Superior temporal gyrus (tissue), 1 donor: Measurements from ENCODE around the gene OPN1MW3.
A peak's percentile ranks its signal among the peaks of the same experiment; 100 is the strongest.
"Not testable (repeated sequence)": the region's sequence is repeated elsewhere in the genome, so short reads cannot be mapped to it uniquely, and the experiment has no call there.

Experiments used
- DNase-seq: peaks from one replicate; pipeline ENCODE4 v3.0.0-alpha.2; 2016; ENCODE audit errors: extremely low spot score

Gene OPN1MW3

DNA sequence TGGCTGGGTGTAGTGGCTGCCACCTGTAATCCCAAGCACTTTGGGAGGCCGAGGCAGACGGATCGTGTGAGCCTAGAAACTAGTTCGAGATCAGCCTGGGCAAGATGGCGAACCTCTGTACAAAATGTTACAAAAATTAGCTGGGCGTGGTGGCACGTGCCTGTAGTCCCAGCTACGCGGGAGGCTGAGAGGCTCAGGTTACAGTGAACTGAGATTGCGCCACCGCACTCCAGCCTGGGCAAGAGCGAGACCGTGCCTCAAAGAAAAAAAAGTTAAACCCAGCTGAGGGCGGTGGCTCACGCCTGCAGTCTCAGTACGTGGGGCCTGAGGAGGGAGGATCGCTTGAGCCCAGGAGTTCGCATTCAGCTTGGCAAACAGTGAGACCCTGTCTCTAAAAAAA is 39.3 kb downstream of the OPN1MW3 start:
- no peak for DNase-seq

GRCh38 chrX:154298312-154298711 is 40.9 kb downstream of the OPN1MW3 start:
- DNase-seq, result no peak

GRCh38 chrX:154300816-154301215 is 43.4 kb downstream of the OPN1MW3 start:
- no peak for DNase-seq

- not testable (repeated sequence) for DNase-seq
Observed at GRCh38 chrX:154302998-154303397, 45.6 kb downstream of the OPN1MW3 start.

GRCh38 chrX:154303476-154303875 is 46.1 kb downstream of the OPN1MW3 start:
- no peak for DNase-seq

DNA sequence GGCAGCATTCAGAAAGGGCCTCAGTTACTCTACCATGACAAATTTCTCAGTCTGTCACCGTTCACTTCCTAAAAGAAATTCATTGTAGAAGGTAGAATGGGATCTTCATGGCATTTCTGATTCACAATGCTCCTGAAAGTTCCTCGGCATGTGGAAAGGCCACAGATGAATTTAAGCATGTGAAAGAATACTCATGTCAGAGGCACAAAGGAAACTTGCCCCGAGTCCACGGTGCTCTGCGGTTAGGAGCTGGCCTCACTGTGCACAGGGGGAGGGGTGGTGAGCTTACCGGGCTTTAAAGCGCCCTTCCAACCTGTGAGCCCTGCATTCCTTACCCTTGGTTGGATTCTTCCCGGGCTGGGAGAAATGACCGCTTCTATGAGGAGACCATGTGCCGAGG is 47.5 kb downstream of the OPN1MW3 start:
- no peak for DNase-seq

- DNase-seq, result no peak
Observed at GRCh38 chrX:154305541-154306205, 48.3 kb downstream of the OPN1MW3 start.

- peak; percentile 26 for DNase-seq
Observed at GRCh38 chrX:154307202-154307601, 49.8 kb downstream of the OPN1MW3 start.

DNA sequence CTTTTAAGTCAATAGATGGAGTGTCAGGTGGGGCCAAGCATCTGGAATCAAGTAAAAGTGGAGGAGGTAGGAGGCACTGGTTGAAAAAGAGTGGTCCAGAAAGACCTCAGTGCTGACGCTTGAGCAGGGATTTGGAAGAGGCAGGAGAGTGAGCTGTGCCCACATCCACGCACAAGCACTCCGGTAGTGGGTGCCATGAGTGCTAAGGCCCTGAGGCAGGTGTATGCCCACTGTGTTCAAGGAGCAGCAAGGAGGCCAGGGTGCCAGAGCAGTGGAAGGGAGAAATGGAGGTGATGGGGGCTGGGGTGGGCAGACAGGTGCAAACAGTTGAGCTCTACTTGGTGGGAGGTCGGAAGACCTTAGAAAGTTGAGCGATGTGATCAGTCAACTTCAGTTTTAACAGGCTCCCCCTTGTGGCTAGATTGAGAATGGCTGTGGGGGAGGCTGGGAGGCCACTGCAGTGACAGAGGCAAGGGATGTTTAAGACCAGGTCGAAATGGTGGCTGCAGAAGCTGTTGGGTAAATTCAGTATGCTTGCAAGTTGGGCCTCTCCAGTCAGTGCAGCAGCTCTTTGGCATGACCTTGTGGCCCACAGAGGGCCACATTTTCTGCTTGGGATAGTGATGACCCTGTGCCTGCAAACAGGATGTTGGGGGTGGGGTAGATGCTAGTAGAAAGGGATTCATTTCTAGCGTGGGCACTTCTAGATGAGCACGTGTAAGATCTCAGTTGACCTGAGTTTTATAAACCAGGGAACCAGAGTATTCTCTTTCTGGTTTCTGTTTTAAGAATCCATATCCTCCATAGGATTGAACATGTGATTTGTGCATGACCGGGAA is 50.9 kb downstream of the OPN1MW3 start:
- DNase-seq, result peak; percentile 60

GRCh38 chrX:154309041-154309775 is 51.8 kb downstream of the OPN1MW3 start:
- no peak for DNase-seq

- no peak for DNase-seq
Observed at GRCh38 chrX:154310616-154311536, 53.5 kb downstream of the OPN1MW3 start.

DNA sequence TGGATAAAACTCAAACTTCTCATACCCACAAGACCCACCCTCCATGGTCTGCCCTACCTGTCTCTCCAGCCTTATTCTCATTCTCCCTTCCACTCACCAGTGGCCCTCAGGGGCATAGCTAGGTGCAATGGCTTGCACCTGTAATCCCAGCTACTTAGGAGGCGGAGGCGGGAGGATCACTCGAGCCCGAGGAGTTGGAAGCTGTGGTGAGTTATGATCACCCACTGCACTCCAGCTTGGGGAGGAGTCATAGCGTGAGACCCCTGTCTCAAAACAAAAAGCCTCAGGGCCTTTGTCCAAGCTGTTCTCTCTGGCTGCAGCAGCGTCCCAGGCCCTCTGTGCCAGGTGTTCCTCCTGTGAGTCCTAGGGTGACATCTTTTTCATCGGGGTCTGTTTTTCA is 54.7 kb downstream of the OPN1MW3 start:
- DNase-seq, result no peak

DNA sequence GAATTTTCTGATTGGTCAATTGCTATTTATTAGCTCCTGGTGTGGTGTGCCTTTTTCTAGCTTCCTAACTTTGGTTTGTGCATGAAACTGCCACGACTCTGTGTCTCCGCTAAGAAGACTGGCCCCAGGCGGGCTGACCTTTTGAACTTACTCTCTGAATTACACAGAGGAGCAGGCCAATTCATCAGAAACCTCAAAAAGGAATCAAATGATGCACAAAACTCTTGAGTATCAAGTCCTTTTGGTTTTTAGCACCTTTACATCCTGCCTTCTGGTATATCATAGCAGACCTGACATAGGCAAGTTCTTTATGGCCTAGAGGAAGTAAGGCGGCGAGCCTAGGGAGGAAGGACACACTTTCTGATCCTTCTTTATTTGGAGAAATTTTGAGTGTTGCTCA is 55.8 kb downstream of the OPN1MW3 start:
- no peak for DNase-seq

GRCh38 chrX:154315416-154315815 is 58.0 kb downstream of the OPN1MW3 start:
- no peak for DNase-seq

DNA sequence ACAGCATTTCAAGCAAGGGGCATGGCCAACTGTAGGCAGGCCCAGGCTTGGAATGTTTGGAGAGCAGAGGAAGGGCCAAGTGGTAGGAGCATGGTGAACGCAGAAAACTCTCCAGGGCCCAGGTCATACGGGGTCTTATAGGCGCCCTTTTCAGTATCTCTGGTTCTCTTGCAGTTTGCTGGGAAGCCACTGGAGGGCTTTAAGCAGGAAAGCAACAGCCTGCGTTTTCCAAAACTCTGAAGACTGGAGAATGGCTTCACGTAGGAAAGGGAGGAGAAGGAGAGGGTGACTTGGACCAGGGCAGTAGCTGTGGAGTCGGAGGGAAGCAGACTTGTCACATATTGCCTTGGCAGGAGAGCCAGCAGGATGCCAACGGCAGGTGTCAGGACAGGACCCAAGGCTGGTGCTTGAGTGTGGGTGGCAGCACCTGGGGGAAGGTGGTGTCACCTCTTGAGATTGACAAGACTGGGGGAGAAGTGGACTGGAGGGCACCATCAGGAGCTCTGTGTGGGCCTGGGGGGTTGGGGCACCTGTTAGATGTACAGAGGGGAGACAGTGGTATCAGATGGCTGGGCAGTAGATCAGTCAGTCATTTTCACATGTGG is 60.1 kb downstream of the OPN1MW3 start:
- DNase-seq, result no peak

GRCh38 chrX:154320406-154320805 is 63.0 kb downstream of the OPN1MW3 start:
- DNase-seq, result no peak
